HepG2 (cell line): ENCODE measurements around the gene SEPHS2. TPM values are rescaled to one million over a fixed set of nuclear protein-coding genes. Genes with fewer than 3 reads are reported as not detected.

Source experiments
- ASH2L ChIP-seq: fragments of 300-600, 200-600 bp; sonication (generic); IDR thresholded peaks from 2 replicates; pipeline ENCODE4 v1.7.0; 2017; ENCODE audit warnings: low read depth, mild to moderate bottlenecking, moderate library complexity, mixed read lengths, low read length; ENCODE audit not compliant: insufficient read length
- ATF4 ChIP-seq, 2 experiments: fragments of 450-650 bp in 1 of 2; sonication (generic) in 1 of 2; formaldehyde crosslinking; IDR thresholded peaks; 2 replicates each; pipeline versions ENCODE4 v1.5.0 to v1.8.0; 2020 to 2022; ENCODE audit warnings: mild to moderate bottlenecking in 1 of 2, missing genetic modification reagents in 1 of 2
- FOSL1 ChIP-seq: sonication (generic); formaldehyde crosslinking; IDR thresholded peaks from 2 replicates; pipeline ENCODE4 v1.9.0; 2021; ENCODE audit warnings: missing genetic modification reagents, borderline replicate concordance
- FOXP4 ChIP-seq: sonication (generic); formaldehyde crosslinking; IDR thresholded peaks from 2 replicates; pipeline ENCODE4 v1.4.0; 2020; ENCODE audit warnings: missing genetic modification reagents
- IRX3 ChIP-seq: sonication (generic); formaldehyde crosslinking; IDR thresholded peaks from 2 replicates; pipeline ENCODE4 v1.8.1; 2023; ENCODE audit warnings: mild to moderate bottlenecking, low read depth, missing genetic modification reagents, borderline replicate concordance
- KAT2B ChIP-seq: fragments of 150-350 bp; IDR thresholded peaks from 2 replicates; pipeline ENCODE4 v1.6.1; 2014; ENCODE audit warnings: low read depth, low read length, borderline replicate concordance
- MXD4 ChIP-seq: IDR thresholded peaks from 2 replicates; pipeline ENCODE4 v1.6.1; 2016; ENCODE audit warnings: mild to moderate bottlenecking, missing biosample characterization, missing genetic modification reagents
- NFRKB ChIP-seq: fragments of 450-650 bp; IDR thresholded peaks from 2 replicates; pipeline ENCODE4 v1.6.1; 2017
- POGZ ChIP-seq: sonication (generic); formaldehyde crosslinking; IDR thresholded peaks from 2 replicates; pipeline ENCODE4 v1.4.0; 2020; ENCODE audit warnings: mild to moderate bottlenecking, missing genetic modification reagents
- SMAD3 ChIP-seq: sonication (generic); formaldehyde crosslinking; IDR thresholded peaks from 2 replicates; pipeline ENCODE4 v1.4.0; 2020; ENCODE audit warnings: missing genetic modification reagents
- SP140L ChIP-seq: sonication (generic); formaldehyde crosslinking; IDR thresholded peaks from 2 replicates; pipeline ENCODE4 v1.4.0; 2020; ENCODE audit warnings: missing genetic modification reagents, borderline replicate concordance
- SSRP1 ChIP-seq: IDR thresholded peaks from 2 replicates; pipeline ENCODE4 v1.6.1; 2016; ENCODE audit warnings: control low read depth
- THAP9 ChIP-seq: sonication (generic); formaldehyde crosslinking; IDR thresholded peaks from 2 replicates; pipeline ENCODE4; 2020; ENCODE audit warnings: missing genetic modification reagents, mild to moderate bottlenecking, borderline replicate concordance
- ZBTB21 ChIP-seq: sonication (generic); formaldehyde crosslinking; IDR thresholded peaks from 2 replicates; pipeline ENCODE4 v1.4.0; 2020; ENCODE audit warnings: missing genetic modification reagents
- ZNF441 ChIP-seq: sonication (generic); formaldehyde crosslinking; IDR thresholded peaks from 2 replicates; pipeline ENCODE4 v1.7.0; 2021; ENCODE audit warnings: missing genetic modification reagents, borderline replicate concordance
- ZNF576 ChIP-seq: sonication (generic); formaldehyde crosslinking; IDR thresholded peaks from 2 replicates; pipeline ENCODE4 v1.4.0; 2020; ENCODE audit warnings: mild to moderate bottlenecking, missing genetic modification reagents
- ZNF83 ChIP-seq: sonication (generic); formaldehyde crosslinking; IDR thresholded peaks from 2 replicates; pipeline ENCODE4 v1.4.0; 2020; ENCODE audit warnings: missing genetic modification reagents, mild to moderate bottlenecking, borderline replicate concordance
- polyA plus RNA-seq, 8 experiments: library from polyadenylated mRNA; depleted of rRNA in 3 of 8; stranded (reverse) in 7 of 8; unstranded in 1 of 8; fragments of >200 nt; fragmentation: Illumina TruSeq in 4 of 8; extraction: Trizol in 4 of 8; gene quantifications; 2 replicates each; pipeline versions ENCODE4 v1.2.1 to v1.2.3, GENCODE V29; 2011 to 2016; ENCODE audit warnings: low read depth in 4 of 8, missing spikeins in 1 of 8, mixed read lengths in 1 of 8; ENCODE audit not compliant: insufficient read depth in 1 of 8
- total RNA-seq, 5 experiments: library from RNA; depleted of rRNA; stranded (reverse); fragments of >200 nt; fragmentation: Illumina TruSeq; extraction: Trizol; gene quantifications; 2 replicates each; pipeline ENCODE4 v1.2.3, GENCODE V29; 2016; ENCODE audit warnings: low read depth in 1 of 5
- TF ChIP-seq, protein P1 (sequence below), 2 experiments: sonication (generic) in 1 of 2; formaldehyde crosslinking in 1 of 2; IDR thresholded peaks; 2 replicates each; pipeline versions ENCODE4 v1.4.0 to v1.6.1; 2018 to 2020; ENCODE audit warnings: missing genetic modification reagents in 2 of 2, borderline replicate concordance in 1 of 2, low read depth in 1 of 2, mild to moderate bottlenecking in 1 of 2, missing biosample characterization in 1 of 2
- TF ChIP-seq, protein P2 (sequence below): sonication (generic); formaldehyde crosslinking; IDR thresholded peaks from 2 replicates; pipeline ENCODE4 v1.4.0; 2020; ENCODE audit warnings: missing genetic modification reagents

The SEPHS2 gene
- total and polyA plus RNA-seq, 2 of the 13 experiments (the other 11 are each of a cell fraction or from before 2014, with no cell fraction given), result 20.7 to 127 TPM

DNA sequence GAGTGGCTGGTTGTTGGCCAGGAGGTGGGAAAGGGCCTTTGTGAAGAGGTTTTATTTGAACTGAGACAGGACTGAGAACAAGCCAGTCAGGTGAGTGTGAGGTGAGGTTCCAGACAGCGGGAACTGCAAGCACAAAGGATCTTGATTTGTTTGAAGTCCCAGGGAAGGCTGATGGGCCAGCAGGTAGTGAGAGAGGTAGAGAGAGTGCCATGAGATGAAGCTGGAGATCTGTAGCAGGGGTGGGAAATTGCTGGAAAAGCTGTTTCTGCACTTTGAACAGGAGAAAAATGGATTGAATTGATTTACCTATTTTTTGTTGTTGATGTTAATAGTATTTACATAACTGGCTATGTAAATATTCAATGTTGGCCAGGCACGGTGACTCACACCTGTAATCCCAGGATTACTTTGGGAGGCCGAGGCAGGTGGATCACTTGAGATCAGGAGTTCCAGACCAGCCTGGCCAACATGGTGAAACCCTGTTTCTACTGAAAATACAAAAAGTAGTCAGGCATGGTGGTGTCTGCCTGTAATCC, 8.1 kb downstream of the SEPHS2 start (continued):
- peak; percentile 73 for TF ChIP-seq FOXP4 (CRISPR knock-in tag)
- peak; percentile 67 for TF ChIP-seq POGZ
- TF ChIP-seq ZBTB21 (CRISPR knock-in tag), result no peak
- TF ChIP-seq SMAD3 (CRISPR knock-in tag), result 0 out of 2 replicates have a peak, but pooled peaks have one; percentile 16
- TF ChIP-seq, protein P1, sequence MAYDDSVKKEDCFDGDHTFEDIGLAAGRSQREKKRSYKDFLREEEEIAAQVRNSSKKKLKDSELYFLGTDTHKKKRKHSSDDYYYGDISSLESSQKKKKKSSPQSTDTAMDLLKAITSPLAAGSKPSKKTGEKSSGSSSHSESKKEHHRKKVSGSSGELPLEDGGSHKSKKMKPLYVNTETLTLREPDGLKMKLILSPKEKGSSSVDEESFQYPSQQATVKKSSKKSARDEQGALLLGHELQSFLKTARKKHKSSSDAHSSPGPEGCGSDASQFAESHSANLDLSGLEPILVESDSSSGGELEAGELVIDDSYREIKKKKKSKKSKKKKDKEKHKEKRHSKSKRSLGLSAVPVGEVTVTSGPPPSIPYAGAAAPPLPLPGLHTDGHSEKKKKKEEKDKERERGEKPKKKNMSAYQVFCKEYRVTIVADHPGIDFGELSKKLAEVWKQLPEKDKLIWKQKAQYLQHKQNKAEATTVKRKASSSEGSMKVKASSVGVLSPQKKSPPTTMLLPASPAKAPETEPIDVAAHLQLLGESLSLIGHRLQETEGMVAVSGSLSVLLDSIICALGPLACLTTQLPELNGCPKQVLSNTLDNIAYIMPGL (CRISPR knock-in tag; IDR thresholded peaks at IDR 0.05; ENCODE audit: borderline replicate concordance in 1 of 2, low read depth in 1 of 2), result 0 out of 4 replicates have a peak, but pooled peaks of 1 of the 2 experiments have one; percentile 32
- no peak for TF ChIP-seq NFRKB
- TF ChIP-seq ZNF576 (CRISPR knock-in tag), result no peak; the same call in 1 of the 2 replicates
- TF ChIP-seq ZNF441, result no peak
- TF ChIP-seq IRX3 (CRISPR knock-in tag), result no peak
- TF ChIP-seq SSRP1 (CRISPR knock-in tag), result 0 out of 2 replicates have a peak, but pooled peaks have one; percentile 59
- TF ChIP-seq FOSL1, result peak; percentile 87; the same call in 1 of the 2 replicates
- no peak for TF ChIP-seq SP140L (CRISPR knock-in tag)
- 0 out of 2 replicates have a peak, but pooled peaks have one; percentile 13 for TF ChIP-seq MXD4 (CRISPR knock-in tag)
- TF ChIP-seq ATF4 (CRISPR knock-in tag; IDR thresholded peaks at IDR 0.05), result peak in 1 of 2 experiments; percentile 21; a peak in 1 of 4 replicates
- TF ChIP-seq, protein P2, sequence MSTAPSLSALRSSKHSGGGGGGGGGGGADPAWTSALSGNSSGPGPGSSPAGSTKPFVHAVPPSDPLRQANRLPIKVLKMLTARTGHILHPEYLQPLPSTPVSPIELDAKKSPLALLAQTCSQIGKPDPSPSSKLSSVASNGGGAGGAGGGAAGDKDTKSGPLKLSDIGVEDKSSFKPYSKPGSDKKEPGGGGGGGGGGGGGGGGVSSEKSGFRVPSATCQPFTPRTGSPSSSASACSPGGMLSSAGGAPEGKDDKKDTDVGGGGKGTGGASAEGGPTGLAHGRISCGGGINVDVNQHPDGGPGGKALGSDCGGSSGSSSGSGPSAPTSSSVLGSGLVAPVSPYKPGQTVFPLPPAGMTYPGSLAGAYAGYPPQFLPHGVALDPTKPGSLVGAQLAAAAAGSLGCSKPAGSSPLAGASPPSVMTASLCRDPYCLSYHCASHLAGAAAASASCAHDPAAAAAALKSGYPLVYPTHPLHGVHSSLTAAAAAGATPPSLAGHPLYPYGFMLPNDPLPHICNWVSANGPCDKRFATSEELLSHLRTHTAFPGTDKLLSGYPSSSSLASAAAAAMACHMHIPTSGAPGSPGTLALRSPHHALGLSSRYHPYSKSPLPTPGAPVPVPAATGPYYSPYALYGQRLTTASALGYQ (CRISPR knock-in tag), result peak; percentile 56; the same call in 1 of the 2 replicates
- peak; percentile 56 for TF ChIP-seq ASH2L
- no peak for TF ChIP-seq ZNF83
- TF ChIP-seq KAT2B, result peak; percentile 95
- no peak for TF ChIP-seq THAP9 (CRISPR knock-in tag)
